NCI-H345 treated with DMSO at 0.1 percent for 48 hours (cell line): ENCODE results near the gene MAP3K9.

Source experiments
- DNase-seq: peaks from one replicate; lab custom pipeline; 2025; ENCODE audit not compliant: unreplicated experiment; lab: John Stamatoyannopoulos, UW

The MAP3K9 gene

DNA sequence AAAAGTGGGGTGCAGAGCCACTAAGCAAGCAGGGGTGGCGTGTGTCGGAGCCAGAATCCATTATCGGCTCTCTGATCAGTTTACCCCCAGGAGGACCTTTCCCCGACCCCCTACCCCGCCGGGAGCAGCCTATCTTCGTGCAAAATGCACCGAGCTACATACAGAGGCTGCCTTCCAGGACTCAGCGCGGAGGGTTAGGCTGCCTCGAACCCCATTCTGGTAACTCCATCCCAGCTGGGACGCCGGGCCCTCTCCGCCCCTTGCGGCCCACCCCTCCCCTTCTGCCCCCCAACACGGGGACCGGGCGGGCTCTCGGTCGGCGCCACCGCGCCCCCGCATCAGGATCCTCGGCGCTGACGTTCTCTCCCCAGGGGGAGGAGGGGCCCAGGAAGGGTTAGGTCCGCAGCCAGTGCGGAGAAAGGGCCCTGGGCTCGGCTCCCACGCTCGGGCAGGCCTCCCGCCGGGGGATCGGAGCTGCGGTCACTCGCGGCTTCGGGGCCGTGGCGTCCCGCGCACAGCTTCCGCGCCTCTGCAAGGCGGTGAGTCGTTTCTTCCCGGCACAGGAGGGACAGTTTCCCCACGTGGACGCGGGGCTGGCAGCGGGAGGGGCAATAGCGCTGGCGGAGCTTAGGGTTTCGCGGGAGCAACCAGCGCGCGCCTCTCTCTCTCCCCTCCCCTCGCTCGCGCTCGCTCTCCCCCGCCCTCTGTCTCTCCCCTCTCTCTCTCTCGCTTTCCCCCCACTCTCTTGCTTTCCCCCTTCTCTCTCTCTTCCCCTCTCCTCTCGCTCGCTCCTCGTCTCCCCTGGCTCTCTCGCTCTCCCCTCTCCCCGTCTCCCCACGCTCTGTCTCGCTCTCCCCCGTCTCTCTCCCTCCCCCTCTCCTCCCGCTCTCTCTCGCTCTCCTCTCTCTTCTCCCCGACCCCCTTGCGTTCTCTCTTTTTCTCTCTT, 12.5 kb upstream of the MAP3K9 start:
- DNase-seq: no peak

DNA sequence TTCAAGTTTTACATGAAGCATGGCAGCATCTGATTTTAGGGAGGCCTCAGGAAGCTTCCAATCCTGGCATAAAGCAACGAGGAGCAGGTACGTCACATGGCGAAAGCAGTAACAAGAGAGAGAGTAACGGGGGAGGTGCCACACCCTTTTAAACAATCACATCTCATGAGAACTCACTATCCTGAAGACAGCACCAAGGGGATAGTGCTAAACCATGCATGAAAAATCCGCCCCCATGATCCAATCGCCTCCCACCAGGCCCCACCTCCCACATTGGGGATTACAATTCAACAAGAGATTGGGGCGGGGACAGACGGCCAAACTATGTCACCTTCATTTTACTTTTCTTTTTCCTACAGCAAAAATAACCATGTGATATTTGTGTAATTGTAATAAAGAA, 7.2 kb upstream of the MAP3K9 start:
- no peak for DNase-seq

DNA sequence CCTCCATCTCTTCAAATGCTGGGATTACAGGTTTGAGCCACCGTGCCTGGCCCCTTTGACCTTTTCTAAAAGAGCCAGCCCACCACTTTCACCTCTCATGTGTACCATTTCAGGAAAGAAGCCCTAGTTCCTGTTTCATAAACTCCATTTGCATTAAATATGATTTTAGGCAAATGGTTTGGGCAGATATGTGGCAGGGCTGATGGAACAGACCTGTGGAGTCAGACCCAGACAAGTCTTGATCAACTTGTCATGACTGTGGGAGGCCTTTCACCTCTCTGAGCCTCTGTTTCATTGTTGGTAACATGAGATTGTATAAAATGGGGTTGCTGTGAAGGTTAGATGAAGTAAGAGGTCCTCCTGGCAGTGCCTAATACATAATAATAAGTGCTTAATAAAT, 5.2 kb upstream of the MAP3K9 start:
- DNase-seq: no peak

DNA sequence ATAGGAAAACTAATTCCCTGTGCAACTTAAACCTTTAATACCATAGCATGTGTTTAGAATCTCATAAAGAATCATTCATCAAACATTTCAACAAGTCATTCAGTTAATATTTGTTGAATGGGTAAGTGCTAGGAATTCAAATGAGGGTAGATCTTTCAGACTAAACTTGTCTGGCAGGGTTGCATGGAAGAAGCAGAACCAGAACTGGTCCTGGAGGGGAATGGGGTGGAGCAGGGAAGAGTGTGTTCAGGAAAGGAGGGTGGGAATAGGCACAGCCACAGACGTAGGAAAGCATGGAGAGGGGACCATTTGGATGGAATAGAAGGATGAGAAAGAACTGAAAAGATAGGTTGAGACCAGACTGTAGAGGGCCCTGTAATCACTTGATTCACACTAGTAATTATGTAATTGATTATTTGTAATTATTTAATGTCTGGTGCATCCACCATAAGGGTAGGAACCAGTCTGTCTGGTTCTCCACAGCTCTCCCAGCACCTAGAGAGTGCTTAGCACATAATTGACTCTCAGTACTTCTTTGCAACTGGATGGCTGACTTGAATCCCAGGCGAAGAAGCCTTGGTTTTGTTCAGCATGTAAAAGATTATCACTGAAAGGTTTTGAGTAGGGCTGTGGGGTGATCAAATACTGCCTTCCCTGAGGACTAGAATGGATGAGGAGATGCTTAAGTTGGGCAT, 3.0 kb upstream of the MAP3K9 start:
- no peak for DNase-seq

DNA sequence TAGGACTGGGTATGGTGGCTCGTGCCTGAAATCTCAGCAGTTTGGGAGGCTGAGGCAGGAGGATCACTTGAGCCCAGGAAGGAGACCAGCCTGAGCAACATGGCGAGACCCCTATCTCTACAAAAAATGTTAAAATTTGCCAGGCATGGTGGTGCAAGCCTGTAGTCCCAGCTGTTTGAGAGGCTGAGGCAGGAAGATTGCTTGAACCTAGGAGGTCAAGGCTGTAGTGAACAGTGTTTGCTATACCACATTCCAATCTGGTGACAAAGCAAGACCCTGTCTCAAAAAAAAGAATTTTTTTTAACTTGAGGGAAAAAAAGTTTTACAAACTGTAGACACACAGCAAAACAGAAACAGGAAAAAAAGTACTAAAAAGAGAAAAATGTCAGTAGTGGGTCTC, 2.3 kb upstream of the MAP3K9 start:
- no peak for DNase-seq

DNA sequence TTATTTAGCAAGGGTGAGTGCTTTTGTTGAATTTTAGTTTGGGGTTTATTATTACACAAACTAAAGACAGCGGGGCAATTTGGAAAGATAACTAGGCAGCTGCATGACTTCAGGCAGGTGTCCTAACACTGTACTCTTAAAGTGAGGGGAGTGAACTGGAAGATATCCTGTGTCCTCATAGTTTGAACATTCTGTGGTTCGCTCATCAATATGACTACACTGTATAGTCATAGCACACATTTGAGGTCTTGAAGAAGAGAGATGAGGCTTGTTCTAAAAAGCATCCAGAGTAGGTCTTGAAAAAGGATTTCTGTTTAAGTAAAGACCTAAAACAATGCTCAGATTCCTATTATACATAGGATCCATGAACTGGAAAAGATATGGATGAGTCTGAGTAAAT, 1.7 kb upstream of the MAP3K9 start:
- DNase-seq: no peak

DNA sequence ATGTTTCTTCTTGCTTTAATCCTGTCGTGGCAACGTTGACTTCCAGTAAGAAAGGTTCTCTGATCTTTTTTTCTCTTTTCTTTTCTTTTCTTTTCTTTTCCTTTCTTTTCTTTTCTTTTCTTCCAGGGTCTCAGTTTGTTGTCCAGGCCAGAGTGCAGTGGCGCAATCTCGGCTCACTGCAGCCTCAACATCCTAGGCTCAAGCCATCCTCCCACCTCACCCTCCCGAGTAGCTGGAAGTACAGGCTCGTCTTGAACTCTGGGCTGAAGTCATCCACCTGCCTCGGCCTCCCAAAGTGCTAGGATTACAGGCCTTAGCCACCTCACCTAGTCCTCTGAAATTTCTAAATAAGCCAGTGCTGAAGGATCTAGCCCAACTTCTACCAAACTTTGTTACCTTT, 1.3 kb upstream of the MAP3K9 start:
- DNase-seq: no peak

DNA sequence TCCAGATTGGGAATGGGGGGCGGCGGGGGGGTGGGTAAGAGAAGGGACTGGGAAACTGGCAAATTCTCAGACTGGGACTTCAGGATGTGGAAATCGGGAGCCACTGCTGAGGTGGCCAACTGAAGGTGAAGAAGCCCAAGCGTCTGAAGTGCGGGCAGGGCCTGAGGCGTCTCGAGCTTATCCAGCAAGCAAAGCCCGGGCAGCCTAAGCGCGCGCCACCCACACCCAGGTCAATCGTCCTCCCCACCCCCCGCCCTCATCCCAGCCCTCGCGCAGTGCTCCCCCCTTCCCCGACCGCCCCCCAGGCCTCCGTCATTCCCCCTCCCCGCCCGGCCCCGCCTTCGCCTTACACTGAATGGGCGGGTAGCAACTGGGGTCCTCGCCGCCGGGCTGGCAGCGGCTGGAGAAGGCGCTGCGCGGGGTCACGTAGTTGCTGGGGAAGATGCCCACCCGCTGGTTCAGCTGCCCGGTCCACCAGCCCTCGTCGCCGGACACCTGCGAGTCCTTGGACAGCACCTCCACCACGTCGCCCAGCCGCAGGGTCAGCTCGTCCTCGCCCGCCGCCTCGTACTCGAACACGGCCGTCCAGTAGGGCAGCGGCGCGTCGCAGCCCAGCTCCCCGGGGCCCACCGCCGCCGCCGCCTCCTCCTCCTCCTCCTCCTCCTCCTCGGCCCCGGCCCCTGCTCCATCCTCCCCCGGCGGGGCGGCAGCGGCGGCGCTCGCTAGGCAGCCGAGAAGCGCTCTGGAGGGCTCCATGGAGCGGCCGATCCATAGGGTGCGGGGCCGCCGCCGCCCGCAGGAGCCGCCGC, 693 bp downstream of the MAP3K9 start:
- DNase-seq: no peak

DNA sequence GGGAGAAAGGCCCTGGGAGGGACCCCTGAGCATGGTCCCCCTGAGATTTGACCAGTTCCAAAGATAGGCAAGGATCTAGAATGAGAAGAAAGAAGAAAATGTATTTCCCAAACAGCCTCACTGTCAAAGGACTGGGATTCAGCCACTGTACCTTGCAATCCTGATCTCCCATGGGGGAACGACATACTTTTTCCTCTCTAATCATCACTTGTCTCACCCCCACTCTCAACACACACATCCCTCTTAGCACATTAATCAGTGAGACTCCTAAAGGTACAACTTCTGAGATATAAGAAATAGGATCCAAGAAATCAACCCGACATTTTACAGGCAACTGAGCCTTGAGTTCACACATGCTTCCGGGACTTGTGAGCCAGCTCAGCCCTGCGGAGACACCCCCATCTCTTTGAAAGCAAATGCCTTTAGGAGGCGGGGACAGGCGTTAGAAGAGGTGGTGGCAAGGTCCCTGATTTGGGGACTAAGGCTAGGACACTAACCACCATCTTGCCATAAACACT, 1.4 kb downstream of the MAP3K9 start:
- no peak for DNase-seq

DNA sequence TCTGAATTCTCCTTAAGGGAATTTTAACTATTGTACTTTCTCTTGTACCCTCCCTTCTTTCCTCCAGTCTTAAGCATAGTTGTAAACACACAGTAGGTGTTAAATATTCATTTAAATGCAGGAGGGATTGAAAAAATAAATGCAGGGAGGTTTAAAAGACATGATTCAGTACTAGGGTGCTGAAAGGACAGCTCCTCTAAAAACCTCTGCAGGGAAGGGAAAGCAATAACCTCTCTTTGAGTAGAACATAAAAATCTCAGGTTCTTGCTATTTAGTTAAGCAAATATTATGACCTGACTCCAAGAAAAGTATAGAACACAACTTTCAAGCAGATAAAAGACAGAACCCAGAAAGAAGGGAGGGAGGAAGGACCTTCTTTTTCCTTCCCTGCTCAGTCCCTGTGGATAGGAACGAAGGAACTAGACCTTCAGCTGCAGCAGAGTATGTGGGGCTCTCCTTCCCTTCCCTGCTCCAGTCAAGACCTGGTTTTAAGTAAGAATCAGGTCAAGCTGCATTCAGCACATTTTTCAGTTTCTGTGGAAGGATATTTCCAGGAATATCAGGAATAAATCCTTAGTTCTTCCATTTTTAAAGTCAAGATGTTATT, 4.7 kb downstream of the MAP3K9 start:
- DNase-seq: no peak

DNA sequence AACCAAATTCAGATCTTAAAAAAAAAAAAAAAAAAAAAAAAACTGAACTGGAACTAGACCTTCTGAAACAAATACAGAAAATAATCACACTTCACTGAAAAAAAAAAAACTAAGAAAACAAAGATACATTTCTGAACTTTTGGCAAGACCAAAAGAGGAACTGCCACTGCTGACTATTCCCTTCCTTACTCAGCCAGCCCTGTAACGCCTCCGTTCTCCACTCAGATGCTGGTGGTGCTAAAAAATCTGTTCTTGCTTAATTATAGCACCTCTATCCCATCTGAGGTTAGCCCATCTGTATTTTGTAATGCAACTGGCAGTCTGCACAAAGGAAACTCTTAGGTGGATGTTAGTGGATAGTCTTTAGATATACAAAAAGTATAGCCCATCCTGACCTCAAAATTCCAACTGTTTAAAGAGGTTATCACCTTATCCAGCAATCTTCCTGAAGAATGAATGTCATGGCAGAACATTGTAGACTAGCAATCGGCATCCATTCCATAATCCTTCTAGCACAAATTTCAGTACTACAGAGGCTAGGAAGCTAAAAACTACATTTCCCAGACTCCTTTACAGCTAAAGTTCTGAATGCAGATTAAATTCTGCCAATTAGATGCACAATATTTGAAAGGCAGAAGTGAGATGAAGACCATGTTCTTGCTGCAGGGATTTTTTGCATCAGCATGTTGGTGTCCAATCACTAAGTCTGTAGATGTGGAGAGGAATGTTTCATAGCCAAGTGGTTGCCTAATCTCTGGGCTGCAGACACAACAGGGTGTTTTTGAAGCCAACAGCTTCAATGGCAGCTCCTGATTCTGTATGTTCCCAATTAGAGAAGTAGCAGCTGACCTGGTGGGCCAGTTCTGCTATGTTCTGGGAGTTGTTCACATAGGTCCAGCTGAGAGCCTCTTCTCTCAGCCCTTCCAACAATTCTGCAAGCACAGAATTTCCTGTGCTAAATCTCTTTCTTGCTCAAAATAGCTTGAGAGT, 5.7 kb downstream of the MAP3K9 start:
- DNase-seq: no peak

DNA sequence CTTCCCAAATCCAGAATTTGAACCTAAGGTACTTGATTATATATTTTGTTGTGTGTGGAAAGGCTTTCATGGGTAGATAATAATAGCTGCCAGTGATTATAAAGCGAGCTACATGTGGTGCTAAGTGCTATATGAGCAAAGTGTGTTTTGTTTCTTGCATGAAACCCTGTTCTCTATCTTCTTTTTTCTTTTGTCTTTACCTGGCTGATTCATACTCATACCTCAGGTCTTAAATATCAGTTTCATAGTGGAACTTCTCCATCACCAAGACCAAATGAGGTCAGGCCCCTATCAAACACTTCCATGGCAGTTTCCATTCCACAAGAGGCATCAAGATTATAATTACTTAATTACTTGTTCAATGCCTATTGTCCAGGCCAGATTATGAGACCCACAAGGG, 6.9 kb downstream of the MAP3K9 start:
- DNase-seq: no peak

DNA sequence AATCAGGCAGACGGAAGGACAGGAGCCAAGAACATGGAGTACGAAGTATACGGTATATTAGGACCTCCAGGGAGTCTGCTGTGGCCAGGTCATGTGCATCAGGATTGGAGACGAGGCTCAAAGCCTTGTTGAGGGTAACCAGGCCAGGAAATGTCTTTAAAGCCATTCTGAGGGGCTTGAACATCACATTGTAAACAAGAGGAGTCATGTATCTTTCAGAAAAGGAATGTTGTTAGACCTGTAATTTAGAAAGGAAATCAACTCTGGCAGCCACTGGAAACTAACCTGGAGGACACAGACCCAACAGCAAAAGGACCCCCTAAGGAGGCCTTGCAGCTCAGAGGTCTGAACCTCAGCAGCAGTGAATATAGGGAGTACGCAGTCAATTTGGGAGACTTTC, 7.5 kb downstream of the MAP3K9 start:
- no peak for DNase-seq

DNA sequence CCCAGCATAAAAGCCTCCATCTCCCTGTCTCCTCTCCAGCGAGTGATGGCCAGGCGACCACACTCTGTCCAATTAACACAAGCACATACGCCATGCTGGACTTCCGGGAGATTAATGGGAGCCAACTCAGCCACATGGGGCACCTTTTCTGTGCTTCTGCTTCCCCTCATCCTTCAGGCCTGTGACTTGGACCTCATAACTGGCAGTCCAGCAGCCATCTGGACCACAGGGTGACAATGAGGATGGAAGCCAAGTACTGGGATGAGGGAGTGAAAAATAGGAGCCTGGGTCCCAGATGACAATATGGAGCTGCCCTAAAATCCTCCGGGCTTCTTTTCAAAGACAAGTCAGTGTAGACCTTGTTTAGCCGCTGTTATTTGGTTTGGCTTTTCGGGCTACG, 12.8 kb downstream of the MAP3K9 start:
- DNase-seq: no peak

DNA sequence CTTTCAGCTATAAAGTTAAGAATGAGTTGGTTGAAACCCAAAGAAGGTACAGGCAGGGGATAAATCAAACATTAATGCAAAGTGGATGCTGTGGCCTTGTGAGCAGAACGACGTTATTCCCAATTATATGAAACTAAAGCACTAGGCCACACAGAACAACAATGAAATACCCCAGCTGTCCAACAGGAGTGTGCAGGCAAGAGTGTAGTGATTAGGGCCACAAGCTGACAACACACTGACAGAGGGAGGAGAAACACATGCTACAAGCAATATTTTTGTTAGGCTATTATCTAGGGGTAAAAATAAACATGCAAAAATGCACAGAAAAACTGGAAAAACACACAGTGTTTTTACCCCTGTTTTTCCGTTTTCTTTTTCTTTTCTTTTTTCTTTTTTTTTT, 15.0 kb downstream of the MAP3K9 start:
- no peak for DNase-seq

DNA sequence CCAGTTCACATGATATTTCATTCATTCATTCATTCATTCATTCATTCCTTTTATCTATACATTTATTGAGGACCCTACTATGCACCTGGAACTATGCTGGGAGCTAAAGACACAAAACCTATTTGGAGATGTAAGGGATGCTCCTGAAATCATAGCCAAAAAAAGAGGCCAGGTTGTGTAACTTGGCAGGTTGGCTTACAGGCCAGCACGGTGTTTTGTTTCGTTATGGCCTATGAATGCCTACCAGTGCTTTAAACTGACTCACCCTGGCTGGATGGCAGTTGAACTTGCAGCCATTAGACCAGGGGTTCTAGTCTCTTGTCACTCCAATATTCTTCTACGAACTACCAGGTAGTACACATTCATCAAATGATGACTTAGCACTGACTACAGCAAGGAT, 15.7 kb downstream of the MAP3K9 start:
- no peak for DNase-seq

DNA sequence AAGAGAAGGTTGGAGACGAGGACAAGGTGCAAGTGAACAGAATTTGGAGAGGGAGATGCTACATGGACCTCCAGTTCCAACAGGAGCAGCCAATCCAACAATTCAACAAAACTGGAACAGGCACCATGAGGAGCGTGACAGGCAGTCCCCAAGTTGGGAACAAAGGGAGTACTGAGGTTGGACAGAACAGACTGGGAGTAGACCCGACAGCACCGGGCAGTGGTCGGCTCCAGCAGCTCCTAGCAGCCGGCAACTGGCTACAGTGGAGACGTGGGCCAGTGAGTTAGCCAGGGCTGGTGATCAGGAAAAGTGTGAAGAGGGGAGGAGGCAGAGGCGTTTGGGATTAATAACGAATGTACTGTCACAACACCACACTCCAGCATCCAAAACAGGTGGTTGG, 16.4 kb downstream of the MAP3K9 start:
- DNase-seq: no peak

DNA sequence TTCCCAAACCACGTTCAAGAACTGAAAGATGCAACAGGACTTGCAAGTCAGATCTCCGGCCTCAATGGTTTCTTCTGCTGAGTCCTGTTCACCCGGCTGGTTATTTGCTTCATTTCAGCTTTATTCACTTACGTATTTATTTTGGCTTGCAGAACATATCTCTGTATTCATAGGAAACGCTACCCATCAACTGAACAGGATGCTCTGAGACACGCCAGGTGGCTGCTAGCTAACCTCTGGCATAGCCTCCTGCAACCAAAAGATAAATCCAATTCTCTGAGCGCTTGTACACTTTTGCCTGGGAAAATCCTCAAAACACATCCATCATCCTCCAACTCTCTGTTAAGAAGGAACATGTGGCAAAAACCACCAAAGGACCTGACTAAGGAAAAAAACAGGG, 17.3 kb downstream of the MAP3K9 start:
- DNase-seq: no peak

DNA sequence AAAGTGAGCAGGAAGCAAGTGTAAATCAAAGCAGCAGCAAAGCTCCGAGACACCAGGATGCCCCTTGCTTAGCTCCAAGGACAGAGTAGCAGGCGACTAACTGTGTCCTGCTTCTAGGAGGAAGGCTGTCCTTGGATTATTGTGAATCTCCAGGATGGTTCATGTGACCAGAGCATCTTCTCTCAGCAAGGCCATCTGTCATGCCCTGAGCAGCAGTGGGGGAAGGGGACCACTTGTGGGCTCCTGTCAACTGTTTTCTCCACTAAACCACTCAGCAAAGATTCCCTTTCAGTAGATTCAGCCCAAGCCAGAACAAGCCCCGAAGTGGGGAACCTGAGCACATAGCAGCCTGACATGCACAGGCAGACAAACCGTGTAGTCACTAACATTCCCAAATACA, 19.4 kb downstream of the MAP3K9 start:
- no peak for DNase-seq

DNA sequence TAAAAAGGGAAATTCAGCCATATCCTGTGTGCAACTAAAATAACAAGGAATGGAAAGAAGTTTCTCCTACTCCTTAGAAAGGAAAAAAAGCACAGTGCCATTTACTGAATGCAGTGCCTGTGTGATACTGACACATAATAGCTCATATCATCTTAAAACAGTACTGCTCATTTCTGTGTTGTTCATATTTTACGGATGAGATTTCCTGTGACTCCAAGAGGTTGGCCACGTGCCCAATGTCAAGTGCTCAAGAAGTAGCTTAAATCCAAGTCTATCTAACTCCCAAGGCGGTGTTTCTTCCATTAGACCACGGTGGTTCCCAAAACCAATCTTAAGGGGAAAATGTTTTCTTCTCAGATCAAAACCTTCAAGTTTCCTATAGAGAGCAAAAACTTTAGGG, 20.0 kb downstream of the MAP3K9 start:
- no peak for DNase-seq
